Loucy (cell line): ENCODE results near the gene CLDN3.
"Not testable (repeated sequence)": the region's sequence is repeated elsewhere in the genome, so short reads cannot be mapped to it uniquely, and the experiment has no call there.

Experiments
- EZH2phosphoT487 ChIP-seq: fragments of 200-600 bp; IDR thresholded peaks from 2 replicates; pipeline ENCODE4 v1.6.1; 2018; ENCODE audit warnings: antibody characterized with exemption, mild to moderate bottlenecking, moderate library complexity, borderline replicate concordance
- TF ChIP-seq, protein P1 (sequence below): fragments of 200-600 bp; sonication (generic); conservative IDR thresholded peaks from 2 replicates; pipeline ENCODE4 v1.5.1; 2014; ENCODE audit warnings: mild to moderate bottlenecking, antibody characterized with exemption, low read length

DNA sequence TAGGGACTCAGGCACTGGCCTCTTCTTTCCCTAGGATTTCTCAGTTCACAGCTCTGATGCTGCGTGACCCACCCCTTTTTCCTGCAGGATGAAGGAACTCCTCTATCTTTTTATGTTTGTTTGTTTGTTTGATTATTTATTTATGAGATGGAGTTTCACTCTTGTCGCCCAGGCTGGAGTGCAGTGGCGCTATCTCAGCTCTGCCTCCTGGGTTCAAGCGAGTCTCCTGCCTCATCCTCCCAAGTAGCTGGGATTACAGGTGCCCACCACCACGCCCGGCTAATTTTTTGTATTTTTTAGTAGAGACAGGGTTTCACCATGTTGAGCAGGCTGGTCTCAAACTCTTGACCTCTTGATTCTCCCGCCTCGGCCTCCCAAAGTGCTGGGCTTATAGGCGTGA lies 49.6 kb downstream of the CLDN3 start:
- TF ChIP-seq, protein P1, sequence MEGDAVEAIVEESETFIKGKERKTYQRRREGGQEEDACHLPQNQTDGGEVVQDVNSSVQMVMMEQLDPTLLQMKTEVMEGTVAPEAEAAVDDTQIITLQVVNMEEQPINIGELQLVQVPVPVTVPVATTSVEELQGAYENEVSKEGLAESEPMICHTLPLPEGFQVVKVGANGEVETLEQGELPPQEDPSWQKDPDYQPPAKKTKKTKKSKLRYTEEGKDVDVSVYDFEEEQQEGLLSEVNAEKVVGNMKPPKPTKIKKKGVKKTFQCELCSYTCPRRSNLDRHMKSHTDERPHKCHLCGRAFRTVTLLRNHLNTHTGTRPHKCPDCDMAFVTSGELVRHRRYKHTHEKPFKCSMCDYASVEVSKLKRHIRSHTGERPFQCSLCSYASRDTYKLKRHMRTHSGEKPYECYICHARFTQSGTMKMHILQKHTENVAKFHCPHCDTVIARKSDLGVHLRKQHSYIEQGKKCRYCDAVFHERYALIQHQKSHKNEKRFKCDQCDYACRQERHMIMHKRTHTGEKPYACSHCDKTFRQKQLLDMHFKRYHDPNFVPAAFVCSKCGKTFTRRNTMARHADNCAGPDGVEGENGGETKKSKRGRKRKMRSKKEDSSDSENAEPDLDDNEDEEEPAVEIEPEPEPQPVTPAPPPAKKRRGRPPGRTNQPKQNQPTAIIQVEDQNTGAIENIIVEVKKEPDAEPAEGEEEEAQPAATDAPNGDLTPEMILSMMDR: not testable (repeated sequence)
- not testable (repeated sequence) for TF ChIP-seq EZH2phosphoT487
